T-helper 9 cell (primary cell): ENCODE measurements around the gene KLHL26.

Source experiments
- DNase-seq: peaks from one replicate; pipeline ENCODE4 v3.0.0-alpha.2; 2020

KLHL26 gene

DNA sequence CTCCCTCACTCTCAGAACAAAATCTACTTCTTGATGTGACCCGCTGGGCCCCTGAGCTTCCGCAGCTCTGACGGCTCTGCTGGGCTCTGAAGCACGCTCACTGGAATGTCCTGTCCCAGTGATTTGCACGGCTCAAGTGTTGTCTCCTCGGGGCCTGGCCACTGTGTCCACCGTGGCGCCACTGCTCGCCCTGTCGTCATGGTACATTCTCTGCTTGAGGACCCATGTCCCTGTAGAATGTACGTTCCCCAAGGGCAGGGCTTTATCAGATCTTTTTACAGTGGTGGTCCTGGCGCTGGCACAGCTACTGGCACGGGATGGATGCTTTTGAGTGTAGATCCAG lies 12.1 kb downstream of the KLHL26 start:
- no peak for DNase-seq

- no peak for DNase-seq
Measured at GRCh38 chr19:18649371-18650020, 12.7 kb downstream of the KLHL26 start.

DNA sequence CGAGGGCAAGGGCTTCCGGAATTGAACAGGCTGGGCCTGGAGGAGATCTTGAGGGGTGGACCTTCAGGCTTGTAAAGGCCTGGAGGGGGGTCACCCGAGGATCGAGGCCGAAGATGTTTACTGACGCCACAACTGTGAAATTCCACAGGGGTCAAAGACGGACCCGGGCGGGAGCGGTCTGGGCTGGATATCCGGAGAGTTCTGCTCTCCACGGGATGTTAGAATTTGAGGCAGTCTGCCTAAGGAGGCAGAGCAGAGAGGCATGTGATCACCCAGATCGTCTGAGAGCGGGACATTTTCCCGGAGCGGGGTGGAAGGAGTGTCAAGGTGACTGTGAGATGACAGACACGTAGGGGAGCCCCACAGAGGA lies 13.2 kb downstream of the KLHL26 start:
- no peak for DNase-seq

GRCh38 chr19:18650468-18651041 lies 13.7 kb downstream of the KLHL26 start:
- DNase-seq, result no peak

DNA sequence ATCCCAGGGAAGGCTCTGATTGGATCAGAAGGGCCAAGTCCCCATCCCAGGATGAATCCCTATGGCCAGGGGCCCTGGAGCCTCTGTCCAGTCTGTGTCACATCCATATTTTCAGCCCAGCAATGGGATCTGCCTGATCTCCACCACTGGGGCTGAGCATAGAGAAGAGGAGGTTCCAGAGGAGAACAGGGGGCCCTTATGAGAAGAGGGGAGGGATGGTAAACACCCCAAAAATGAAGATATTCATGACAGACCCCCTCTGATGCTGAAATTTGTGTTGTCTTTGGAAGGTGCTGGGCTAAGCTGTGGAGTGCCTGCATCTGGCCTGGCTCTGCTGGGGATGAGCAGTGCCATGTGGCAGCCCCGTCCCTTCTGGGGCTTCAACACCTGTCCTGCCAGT lies 14.5 kb downstream of the KLHL26 start:
- no peak for DNase-seq

DNA sequence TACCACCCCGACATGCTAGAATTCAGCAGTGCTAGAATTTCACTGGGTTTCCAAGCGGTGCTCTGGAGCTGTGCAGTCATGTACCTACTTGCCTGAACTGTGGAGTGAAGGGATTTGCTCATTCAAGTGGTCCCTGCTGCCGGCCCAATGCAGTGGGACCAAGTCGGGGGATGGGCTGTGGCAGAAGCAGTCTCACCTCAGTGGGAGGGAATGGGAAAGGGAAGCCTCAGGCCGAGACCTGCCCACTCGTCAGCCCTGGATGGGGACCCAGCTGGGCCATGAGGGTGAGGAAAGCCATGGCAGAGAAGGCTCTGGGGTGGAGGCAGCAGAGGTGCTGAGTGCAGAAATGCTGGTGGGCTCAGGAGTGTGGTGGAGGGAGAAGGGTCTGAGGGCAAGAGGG lies 14.9 kb downstream of the KLHL26 start:
- DNase-seq, result no peak

DNA sequence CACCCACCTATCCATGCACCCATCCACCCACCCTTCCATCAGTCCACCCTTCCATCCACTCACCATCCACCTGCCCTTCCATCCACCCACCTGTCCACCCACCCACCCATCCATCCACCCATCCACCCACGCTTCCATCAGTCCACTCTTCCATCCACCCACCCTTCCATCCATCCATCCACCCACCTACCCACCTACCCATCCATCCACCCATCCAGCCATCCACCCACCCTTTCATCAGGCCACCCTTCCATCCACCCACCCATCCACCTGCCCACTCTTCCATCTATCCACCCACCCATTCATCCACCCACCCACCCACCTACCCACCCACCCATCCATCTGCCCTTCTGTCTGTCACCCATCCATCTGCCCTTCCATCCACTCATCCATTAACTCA lies 17.0 kb downstream of the KLHL26 start:
- no peak for DNase-seq

- no peak for DNase-seq
Measured at GRCh38 chr19:18654469-18654868, 17.6 kb downstream of the KLHL26 start.

- DNase-seq, result no peak
Measured at GRCh38 chr19:18655173-18655844, 18.5 kb downstream of the KLHL26 start.

- no peak for DNase-seq
Measured at GRCh38 chr19:18656337-18657086, 19.7 kb downstream of the KLHL26 start.

DNA sequence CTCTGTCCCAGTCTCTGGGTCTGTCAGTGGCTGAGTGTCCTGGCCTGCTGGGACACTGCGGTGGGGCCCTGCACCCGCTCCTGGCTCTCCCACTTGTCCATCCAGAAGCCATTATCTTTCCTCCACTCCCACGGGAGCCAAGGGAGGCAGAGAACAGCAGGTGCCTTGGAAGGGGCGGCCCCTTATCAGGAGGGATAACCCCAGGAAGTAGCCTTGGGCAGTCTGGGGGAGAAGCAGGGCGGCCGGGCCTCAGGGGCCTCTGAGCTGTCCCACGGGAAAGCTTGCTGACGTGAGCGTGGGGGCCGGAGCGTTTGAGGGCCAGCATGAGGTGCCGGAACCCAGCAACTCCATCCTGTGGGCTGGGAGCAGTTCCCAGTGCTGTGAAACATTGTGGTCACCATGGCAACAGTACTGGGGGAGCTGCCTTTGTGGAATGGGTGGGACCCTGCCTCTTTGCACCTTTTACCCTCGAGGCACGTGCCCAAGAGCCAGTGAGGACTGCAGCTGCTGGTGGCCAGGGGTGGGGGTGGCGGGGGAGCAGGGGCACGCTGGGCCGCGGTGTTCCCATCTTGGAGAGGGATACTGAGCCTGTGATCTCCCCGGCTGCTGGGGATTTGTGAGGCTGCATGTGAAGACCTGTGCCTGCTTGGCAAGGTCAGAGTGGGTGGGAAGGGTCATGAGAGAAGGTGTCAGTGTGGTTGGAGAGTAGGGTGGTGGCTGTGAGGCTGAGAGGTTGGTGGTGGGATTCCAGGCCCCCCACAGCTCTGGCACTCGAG lies 20.9 kb downstream of the KLHL26 start:
- DNase-seq, result no peak

GRCh38 chr19:18658366-18658855 lies 21.6 kb downstream of the KLHL26 start:
- no peak for DNase-seq

DNA sequence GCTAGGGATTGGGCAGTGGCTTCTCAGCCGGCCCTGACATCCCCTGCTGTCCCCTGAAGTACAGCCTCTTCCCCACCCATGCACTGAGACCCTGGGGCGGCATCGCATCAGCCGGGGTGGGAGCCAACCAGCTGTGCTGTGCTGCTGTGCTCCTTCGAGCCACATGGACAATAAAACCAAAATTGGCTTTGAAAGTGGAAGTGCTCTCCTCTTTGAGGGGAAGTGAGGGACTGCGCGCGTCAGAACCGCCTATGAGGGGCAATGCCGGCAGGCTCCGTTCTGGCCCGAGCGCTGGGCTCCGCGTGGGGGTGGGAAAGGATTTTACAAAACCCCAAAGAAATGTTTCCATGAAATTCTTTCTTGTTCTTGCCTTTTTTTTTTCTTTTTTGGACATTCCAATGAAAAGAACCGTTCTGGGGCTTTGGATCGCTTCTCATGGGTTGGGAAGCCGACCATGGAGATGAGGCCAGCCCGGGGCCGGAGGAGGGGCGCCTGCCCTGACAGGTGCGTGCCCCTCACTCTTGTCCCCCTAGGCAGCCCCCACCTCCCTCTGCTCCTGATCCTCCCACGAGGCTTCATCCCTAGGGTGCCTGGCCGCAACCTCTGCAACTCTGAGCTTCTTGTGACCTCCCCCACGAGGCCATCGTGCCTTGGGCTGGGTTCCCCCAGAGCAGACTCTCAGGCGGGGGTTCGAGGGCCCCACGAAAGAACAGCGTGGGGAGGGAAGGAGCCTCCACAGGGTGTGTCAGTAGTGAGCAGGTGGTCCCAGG lies 22.6 kb downstream of the KLHL26 start:
- no peak for DNase-seq

- DNase-seq, result no peak
Measured at GRCh38 chr19:18660051-18660910, 23.5 kb downstream of the KLHL26 start.

- DNase-seq, result no peak
Measured at GRCh38 chr19:18660939-18661670, 24.3 kb downstream of the KLHL26 start.

DNA sequence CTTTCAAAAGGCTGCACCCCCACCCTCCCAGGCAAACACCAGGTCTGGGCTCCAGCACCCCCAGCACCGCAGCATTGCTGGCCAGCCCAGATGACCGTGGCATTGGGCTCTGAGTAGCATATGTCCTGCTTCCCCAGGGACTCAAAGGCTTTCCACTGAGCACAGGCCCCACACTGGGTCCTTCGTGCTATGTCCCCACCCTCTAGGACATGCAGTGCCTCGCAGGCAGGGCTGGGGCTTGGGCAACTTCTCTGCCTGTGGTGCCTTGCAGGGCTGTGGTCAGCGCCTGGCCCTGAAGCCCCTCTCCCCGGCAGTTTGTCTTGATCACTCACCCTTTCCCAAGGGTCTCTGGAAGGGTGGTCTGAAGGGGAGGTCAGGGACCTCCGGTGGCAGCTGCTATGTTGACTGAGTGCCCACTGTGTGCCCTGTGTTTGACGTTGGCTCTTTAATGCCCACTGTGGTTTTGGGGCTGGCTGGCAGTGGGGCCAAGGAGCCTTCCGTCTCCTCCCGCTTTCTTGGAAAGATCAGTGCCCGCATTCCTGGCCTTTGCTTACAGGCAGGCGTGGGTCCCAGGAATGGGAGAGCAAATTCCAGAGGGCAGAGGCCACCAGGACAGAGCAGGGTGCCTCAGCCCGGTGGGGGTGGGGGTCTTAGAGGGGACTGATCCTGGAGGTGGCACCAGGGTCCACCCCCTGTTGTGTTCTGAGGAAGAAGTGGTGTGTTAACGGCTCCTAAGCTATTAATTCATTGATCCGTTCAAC lies 26.3 kb downstream of the KLHL26 start:
- DNase-seq, result no peak

- DNase-seq, result no peak
Measured at GRCh38 chr19:18663940-18664530, 27.2 kb downstream of the KLHL26 start.

GRCh38 chr19:18665771-18666202 lies 29.0 kb downstream of the KLHL26 start:
- DNase-seq, result no peak

DNA sequence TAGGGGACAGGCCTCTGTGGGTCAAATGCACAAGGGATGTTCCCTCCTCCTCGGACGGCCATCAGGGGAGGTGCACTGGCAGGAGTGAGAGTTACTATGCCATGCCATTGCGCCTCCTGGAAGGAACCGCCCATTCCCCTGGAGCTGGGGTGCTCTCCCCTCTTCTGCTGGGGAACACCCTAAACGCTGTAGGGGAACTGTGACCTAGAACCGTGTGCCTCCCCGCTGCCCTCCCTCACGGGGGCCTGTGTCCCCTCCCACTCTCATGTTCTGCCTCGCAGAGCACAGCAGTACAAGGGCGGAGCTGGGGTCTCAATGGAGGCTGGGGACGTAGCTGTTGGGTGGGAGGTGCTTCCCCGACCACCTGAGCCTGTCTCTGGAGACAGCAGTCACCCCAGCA lies 29.5 kb downstream of the KLHL26 start:
- no peak for DNase-seq
